Measurements from ENCODE around the gene NDUFB8.

- TF ChIP-seq CTCF (IDR thresholded peaks at IDR 0.05) (no peak), POLR2A (IDR thresholded peaks at IDR 0.05) (no peak)
Observed at GRCh38 chr10:100483876-100484666, 45.6 kb downstream of the NDUFB8 start.

All from Peyer's patch (tissue), 4 donors.